PC-9 (cell line): ENCODE measurements around the gene NAT10.

Experiments used
- EZH2 ChIP-seq: fragments of 200-600 bp; sonication (generic); IDR thresholded peaks from 2 replicates; pipeline ENCODE4 v1.8.0; 2017; ENCODE audit warnings: antibody characterized with exemption, low read depth
- TF ChIP-seq, protein P1 (sequence below): fragments of 200-600 bp; sonication (generic); conservative IDR thresholded peaks from 2 replicates; pipeline ENCODE4 v1.6.1; 2017; ENCODE audit warnings: mixed run types, antibody characterized with exemption, mild to moderate bottlenecking, moderate library complexity

DNA sequence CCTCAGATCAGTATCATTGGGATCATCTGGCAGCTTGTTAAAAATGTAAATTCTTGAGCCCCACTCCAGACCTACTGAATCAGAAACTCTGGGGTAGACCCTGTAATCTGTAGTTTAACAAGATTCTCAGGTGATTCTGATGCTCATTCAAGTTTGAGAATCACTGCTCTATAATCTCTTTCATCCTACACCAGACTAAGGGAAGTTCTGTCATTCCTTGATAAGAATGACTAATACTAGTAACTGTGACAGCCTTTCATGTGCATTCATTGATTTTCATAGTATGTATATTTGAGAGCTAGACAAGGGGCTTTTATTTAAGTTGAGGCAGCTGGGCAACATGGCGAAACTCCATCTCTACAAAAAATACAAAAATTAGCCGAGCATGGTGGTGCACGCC, 30.0 kb downstream of the NAT10 start:
- TF ChIP-seq, protein P1, sequence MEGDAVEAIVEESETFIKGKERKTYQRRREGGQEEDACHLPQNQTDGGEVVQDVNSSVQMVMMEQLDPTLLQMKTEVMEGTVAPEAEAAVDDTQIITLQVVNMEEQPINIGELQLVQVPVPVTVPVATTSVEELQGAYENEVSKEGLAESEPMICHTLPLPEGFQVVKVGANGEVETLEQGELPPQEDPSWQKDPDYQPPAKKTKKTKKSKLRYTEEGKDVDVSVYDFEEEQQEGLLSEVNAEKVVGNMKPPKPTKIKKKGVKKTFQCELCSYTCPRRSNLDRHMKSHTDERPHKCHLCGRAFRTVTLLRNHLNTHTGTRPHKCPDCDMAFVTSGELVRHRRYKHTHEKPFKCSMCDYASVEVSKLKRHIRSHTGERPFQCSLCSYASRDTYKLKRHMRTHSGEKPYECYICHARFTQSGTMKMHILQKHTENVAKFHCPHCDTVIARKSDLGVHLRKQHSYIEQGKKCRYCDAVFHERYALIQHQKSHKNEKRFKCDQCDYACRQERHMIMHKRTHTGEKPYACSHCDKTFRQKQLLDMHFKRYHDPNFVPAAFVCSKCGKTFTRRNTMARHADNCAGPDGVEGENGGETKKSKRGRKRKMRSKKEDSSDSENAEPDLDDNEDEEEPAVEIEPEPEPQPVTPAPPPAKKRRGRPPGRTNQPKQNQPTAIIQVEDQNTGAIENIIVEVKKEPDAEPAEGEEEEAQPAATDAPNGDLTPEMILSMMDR, result no peak
- TF ChIP-seq EZH2, result no peak
